T-helper 2 cell treated with Interferon-gamma antibody and Interleukin-4, amounts not matched to agents 100 ng/mL and 5 ng/mL, for 36 hours (primary cell): ENCODE measurements around the gene BRSK1. TPM values are rescaled to one million over a fixed set of nuclear protein-coding genes. Genes with fewer than 3 reads are reported as not detected.

ENCODE experiments used
- intact Hi-C: fragments of 100-400 bp; cut with micrococcal nuclease; formaldehyde crosslinking; loops from one replicate; pipeline ENCODE4 v1.15.1; 2023
- total RNA-seq: library from RNA; stranded (reverse); gene quantifications from 2 replicates; pipeline ENCODE4 v1.2.3, GENCODE V29; 2022

The BRSK1 gene
- total RNA-seq, result 4.9 and 5.3 TPM in 2 replicates

DNA sequence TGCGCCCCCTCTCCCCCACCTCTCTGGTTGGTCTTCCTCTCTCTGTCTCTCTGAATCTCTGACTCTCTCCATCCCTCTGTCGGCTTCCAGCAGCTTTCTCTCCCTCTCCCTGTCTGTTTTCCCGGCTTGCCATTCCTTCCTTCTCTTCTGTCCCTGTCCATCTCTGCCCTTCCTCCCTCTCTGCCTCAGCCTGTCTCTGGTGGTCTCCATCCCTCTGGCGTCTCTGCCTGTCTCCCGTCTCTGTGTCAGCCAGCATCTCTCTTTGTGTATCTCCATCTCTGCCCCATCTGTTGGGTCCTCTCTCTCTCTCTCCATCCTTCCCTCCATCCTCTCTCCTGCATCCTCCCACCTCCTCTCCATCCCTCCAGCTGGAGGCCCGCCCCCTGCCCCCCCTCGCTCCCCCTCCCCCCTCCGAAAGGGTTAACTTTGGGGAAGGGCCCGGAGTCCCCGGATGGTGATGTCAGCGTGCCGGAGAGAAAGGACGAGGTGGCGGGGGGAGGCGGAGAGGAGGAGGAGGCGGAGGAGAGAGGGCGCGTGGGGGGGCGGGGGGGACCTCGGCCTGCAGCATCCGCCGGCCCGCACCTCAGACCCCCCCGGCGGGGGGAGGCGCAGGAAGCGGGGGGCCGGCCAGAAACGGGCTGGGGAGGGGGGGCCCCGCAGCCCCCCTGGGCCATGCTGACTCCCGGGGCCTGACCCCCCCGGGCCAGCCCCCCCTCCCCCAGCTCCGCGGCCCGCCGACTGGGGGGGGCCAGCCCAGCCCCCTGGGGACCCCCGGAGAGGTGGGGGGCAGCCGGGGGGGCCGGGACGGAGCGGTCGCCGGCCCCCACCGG lies at the start of gene BRSK1:
Gene BRSK1 (plus strand): TSS at position 450 of the 830 bp plus-strand sequence. CDS start 446 bp downstream, outside the sequence.
- intact Hi-C loops, result no loop called here

DNA sequence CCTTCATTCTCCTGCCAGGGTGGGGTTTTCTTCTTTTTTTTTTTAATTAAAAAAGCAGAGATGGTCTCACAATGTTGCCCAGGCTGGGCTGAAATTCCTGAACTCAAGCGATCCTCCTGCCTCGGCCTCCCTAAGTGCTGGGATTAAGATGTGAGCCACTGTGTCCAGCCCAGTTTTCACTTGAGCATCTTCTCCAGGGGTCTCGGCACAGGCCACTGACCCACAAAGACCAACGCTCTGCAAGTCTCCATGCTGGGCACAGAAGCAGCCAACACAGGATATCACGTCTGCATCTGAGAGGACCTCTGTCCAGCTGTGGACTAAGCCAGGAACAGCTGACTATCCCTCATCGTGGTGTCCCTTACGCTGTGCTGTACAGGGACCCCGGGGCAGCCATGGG lies 45.8 kb upstream of the BRSK1 start:
- intact Hi-C loops, result no loop called here

DNA sequence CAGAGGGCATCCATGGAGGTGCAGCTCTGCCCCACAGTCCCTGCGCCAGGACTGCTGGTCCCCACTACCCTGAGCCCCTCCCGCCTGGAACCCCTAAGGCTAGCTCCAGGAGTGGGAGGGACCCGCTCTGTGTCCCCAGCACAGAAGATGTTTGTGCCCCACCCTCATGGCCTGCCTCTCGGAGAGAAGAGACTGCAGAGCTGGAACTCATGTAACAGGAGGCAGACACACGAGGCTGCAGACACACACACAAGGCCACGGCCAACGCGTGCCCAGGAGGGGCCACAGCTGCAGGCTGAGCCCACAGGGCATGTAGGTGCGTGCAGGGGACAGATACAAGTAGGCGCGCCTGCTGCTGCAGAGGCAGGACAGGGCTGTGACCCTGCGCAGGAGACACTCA lies 44.8 kb upstream of the BRSK1 start:
- intact Hi-C loops, result no loop called here

DNA sequence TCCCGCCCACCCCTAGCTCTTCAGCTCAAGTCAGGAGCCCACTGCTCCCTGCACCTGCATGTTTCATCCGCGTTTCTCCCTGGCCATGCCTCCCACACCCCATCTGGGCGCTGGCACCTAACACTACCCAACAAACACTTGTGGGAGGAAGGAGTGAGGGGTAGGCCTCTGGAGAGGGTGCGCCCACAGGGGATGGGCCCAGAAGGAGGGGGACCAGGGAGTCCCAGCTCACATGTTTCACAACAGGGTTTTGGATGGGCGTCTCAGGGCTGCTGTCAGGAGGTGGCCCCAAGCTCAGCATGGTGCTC lies 43.1 kb upstream of the BRSK1 start:
- intact Hi-C loops, result no loop called here

DNA sequence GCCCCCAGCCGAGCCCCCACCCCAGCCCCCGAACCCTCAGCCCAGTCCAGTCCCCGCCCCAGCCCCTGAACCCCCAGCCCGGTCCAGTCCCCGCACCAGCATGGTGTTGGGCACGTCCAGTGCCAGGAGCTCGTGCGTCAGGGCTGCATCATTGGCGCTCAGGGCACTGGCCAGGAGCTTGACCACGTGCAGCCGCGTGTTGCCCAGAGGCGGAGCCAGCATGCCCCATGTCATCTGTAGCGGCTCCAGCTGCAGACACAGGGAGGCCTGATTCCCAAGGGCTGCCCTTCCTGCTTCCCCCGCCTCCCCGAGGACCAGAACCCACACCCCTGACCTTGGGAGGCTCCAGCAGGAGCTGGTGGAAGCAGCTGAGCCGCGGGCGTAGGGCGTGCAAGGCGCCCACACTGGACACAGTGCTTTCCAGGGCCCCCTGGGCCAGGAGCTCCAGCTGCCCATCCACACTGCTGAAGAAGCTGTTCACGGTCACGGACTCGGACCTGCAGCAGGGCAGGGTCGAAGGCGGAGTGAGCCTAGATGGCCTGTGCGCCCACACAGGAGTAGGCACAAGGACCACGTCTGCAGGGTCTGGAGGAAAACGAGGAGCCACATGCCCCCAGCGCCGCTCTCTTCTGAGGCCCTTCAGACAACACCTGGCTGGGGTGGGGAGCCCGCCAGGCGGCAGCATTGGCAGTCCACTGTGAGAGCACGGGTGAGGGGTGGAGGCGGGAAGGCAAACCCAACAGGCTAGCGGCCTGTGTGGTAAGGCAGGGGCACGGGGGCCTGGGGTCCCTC lies 42.5 kb upstream of the BRSK1 start:
- intact Hi-C loops, result no loop called here

DNA sequence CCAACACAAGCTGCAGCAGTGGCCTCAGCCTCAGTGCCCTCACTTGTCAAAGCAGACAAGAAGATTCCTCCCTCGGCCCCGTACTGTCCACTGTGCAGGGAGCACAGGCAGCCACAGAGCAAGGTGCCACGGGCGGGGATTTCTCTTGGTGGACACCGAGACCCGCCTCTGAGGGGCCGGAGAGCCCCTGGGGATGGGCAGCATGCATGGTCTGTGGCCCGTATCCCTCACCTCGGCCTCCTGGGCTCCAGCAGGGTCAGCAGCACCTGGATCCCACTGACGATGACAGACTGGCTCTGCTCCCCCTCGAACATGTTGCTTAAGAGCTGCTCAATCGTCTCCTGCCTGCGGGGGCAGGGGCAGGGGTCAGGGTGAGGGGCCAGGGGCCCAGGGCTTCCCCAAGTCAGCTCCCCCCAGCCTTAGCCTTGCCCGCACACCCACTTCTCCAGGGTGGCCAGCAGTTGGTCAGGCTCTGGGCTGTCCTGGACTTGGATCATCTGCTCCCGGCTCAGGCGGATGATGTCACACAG lies 41.8 kb upstream of the BRSK1 start:
- intact Hi-C loops, result no loop called here

DNA sequence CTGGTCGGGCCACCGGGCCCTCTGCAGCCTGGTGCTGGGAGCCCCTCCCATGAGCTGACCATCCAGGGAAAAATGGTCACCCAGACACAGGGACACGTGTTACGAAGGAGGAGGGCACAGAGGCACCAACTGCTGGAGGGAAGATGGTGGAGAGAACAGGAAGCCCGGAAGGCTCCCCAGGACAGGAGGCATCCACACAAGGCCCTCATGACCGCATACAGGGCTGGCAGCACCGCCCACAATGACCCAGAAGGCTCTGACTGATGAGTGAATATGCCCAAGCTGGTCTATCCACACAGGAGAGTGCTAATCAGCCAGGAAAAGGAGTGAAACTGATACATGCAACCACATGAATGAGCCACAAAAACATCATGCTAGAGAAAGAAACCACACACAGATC lies 41.3 kb upstream of the BRSK1 start:
- intact Hi-C loops, result no loop called here

DNA sequence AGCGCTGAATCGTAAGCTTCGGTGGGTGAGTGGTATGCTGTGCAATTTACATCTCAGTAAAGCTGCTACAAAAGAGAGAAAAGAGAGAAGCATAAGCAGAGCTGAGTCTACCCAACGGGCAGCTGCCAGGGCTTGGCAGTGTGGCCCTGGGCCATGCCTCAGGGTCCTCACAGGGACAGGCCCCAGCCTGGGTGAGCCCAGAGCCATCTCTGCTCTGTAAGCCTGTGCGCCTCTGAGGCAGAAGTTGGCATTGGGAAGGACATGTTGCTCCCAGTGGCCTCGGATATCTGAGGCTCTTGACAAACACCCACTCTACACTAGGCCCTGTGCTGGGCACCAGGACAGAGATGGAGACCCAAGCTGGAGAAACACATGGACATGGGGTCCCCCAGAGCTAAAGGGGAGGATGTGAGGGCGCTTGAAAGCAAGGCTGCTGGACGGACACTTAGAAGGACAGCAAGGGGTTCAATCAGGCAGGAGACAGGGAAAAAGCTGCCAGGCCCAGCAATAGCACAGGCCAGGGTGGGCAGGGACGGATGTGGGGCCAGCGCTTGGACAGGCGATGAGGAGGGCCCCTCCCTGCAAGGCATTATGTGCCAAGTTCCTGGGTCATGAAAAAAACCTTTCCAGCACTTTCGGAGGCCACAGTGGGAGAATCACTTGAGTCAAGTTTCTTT lies 39.7 kb upstream of the BRSK1 start:
- intact Hi-C loops, result no loop called here

DNA sequence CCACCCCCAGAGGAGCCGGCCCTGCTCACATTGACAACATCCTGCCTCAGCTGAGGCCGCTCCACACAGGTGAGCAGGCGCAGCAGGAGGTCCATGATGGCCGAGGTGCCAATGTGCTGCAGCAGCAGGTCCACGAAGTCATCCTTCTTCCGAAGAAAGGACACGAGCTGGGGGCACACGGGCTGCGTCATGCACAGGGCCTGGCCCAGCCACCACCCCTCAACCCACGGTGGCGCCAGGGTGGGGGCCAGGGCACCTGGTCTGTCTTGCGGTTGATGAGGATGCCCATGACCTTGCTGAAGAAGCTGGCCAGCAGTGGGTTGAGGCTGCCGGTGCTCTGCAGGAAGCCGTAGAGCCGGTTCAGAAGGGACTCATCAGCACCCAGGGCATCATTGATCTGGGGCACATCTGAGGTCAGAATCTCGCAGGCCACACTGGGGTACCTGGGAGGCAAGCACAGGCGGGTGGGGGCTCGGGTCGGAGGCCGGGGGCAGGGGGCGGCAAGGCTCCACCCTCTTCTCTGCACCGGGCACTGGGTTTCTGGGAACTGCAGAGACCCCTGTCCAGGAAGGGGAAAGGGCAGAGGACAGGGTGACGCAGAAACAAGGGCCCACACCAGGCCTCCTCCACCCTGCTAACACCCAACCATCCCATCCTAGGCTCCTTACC lies 38.4 kb upstream of the BRSK1 start:
- intact Hi-C loops, result no loop called here

DNA sequence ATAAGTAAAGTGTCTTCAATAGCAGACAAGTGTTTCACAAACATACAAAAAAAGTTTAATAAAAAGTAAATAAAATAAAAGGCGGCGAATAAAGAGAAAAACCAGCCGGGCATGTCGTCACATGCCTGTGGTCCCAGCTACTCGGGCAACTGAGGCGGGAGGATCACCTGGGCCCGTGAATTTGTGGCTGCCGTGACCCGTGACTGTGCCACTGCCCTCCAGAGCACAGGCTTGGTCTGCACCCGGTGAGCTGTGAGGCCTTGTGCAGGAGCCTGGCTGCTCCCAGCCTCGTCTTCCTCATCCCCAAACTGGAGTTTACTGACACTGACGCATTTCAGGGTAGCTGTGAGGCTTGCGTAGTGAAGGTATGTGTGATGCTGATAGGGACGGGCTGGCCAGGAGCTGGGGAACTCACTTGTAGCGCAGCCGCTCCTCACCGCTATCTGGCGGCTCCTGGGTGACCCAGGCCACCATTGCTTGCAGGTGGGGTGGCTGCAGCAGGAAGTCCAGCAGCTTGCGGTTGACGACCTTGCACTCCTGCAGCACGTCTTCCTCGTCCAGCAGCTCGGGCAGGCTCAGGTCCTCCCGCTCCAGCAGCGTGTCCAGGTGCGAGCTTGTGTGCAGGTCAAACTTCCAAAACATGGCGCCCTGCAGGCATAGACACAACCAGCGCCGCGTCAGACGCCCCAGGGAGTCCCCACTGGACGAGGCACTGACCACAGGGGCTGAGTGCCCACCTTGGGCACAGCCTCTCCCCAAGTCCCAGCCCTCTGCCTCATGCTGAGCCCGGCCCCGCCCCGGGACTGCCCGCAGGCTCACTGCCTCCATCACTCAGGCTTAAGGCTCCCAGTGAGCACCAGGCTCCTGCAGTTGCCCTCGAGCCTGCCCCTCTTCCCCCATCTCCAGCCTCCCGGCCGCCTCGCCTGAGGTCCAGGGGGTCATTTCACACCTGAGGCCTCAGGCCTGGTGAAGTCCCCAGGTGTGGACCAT lies 37.0 kb upstream of the BRSK1 start:
- intact Hi-C loops, result no loop called here

DNA sequence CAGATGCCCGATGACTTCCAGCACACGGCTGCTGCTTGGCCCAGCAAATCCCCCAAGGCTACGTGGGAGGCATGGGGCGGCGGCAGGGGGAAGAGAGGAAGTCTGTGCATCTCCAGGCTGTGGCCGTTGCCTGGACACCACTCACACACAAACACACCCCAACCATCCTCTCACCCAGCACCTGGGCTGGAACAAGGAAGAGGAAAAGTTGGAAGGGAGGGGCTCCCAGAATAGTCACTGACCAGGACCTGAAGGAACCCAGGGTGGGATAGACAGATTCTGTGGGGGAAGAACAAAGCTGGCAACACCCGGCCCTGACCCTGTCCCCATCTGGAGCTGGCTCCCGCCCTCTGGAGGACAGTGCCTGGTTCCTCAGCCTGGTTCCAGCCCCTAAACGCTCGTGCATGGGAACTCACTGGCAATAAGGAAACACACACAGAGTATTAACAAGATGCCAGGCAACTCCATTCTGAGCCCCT lies 36.1 kb upstream of the BRSK1 start:
- intact Hi-C loops, result no loop called here

DNA sequence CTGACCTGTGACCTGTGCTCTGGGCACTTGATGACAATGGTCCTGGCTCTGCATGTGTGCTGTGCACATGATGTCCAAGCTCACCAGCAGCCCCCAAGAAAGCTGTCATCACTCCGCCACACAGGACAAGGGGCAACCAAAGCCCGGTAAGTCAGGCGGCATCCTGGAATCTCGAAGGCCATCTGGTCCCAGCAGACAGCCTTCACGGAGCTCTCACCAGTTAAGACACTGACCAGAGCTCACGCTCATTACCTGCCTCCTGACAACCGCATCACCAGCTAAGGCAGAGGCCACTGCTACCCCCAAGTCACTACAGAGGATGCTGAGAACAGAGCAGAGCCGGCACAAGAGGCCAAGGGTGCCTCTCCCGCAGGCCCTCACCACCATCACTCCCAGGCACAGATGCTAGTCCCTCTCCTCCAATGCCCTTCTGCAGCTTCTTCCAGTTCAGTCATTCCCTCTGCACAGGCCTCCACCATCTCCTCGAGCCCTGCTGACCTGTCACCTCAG lies 35.6 kb upstream of the BRSK1 start:
- intact Hi-C loops, result no loop called here

DNA sequence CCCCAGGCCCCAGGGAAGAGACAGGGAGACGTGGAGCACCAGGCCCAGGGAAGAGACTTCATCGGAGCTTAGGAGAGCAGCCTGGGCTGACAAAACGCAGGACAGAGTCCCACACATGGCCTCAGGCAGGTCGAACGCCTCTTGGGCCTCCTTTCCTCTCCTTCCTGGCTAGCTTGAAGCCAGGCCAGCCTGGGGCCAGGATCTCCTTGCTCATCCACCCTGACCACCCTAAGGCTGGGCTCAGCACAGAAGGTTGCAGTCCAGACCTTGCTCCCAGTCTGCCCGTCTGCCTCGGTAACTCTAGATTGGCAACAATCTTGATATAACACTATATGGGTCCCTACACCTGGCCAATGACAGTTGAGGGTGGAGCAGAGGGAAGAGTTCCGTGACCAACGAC lies 35.1 kb upstream of the BRSK1 start:
- intact Hi-C loops, result no loop called here

DNA sequence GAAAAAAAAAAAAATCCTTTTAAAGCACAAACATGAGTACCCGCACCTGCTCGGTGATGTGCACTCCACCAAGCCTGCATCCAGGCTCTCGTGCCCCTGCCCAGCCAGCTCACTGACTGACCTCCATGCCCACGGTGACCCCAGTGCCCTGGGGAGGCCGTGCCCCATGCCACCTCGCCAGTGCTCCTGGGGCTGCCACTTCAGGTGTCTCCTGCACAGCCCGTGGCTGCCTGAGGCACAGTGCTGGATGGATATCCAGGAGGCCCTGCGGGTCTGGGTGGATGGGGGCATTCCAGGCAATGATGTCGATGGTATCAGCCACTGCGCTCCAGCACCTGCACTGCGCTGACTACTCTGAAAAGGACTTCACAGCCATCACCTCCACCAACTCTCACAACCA lies 34.0 kb upstream of the BRSK1 start:
- intact Hi-C loops, result loop anchor here (10.0 kb wide), 1 partner anchor 785 kb away; the partner anchor contains the start of gene LENG9

DNA sequence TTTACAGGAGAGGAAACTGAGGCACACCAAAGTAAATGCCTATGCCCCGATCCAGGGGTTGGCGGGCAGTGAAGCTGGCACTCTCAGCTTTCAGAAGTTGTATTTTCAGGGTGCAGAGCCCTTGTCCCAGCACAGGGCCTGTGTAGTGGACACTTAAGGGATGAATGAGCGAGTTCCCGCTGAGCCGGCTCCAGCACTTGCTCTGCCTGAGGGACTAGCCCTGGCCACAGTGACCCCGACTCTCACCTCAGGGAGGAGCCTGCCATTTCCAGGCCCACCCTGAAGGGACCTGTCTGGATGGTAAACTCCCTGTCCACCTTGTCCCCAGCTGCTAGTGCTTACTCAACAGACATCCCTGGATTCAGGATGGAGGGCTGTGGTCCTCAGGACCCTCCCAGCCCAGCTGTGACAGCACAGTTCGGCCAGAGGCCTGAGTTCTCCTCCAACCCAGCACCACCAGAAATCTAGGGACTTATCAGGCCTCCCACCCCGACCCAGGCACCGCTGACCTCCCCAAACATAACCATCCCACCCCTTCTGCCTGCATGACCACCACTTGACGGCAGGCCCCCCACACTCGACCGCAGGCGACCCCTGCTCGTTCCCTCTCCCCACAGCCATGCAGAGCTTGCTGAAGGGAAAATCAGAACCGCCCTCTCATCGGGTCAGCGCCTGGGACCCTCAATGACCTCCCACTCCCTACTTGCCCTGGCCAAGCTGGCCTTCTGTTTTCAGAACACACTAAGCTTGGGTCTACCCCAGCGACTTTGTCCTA lies 33.3 kb upstream of the BRSK1 start:
- intact Hi-C loops, result loop anchor here (10.0 kb wide), 1 partner anchor 786 kb away; the partner anchor contains the start of gene LENG9

DNA sequence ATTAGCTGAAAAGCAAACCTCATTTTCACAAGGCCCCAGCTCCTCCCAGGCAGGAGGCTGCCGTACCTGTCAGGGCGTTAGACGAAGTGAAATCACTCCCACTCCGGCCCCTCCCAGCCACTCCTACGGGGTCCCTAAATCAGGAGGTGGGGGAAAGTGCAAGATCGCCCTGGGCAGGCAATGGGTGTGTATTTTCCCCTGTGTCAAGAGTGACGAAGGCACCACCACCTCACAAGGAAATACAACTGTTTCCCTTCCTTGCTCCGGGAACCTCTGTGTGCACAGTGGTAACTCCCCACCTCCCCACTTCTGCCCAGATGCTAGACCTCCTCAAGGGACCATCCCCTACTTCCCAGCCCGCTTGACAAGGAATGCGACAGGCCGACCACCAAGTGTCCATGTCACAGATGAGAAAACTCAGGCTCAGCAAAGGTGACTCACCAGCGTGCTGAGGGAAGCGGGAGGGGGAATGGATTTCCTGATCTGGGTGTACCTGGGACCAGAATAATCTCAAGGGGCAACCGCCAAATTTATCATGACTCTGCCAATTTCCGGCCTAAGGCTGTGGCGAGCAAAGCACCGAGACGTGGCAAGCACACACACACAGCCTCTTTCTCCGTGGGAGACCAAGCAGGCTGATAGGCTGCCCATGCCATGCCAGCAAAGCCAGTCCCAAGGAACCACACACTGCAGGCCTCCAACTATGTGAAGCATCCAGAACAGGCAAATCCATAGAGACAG lies 32.3 kb upstream of the BRSK1 start:
- intact Hi-C loops, result loop anchor here (10.0 kb wide), 1 partner anchor 787 kb away; the partner anchor contains the start of gene LENG9

DNA sequence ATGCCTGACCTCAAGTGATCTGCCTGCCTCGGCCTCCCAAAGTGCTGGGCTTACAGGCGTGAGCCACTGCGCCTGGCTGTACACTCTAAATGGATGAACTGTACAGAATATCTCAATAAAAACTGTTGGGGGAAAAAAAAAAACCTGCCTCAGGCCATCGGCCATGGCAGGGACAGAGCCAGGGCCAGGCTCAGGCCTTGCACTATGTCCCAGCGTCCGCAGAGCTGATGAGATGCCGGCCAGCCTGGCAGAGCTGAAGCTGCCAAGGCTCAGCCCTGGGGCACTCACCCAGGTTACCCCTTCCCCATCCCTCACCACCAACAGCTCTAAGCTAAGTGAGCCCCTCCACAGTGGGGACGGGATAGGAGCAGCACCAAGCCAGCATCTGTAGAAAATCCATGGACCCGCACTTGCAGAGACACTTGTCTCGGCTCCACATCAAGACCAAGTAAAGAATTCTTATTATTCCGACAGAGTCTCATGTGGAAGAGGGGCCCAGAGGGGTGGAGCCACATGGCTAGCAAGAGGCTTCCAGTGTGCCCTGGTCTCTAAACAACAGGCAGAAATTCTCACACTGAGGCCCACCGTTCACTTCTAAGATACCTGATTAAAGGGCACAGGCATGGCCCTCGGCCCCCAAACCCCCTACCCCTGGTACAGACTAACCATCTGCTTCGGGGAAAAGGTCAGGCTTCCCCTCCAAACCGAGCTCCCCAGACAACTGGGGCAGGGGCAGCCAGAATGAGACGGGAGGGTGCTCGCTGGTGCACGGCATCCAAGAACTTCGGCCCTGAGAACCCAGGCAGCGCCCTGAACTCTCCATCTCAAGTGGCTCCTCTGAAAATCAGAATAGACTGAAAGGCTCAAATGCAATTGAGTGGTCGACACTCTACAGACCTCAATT lies 30.8 kb upstream of the BRSK1 start:
- intact Hi-C loops, result loop anchor here (10.0 kb wide), 1 partner anchor 788 kb away; the partner anchor contains the start of gene LENG9
